Neural progenitor cell (in vitro differentiated cells): ENCODE results near the gene KLHL13.

ENCODE experiments used
- EZH2phosphoT487 ChIP-seq: fragments of 200-600 bp; sonication (generic); IDR thresholded peaks from 2 replicates; pipeline ENCODE4 v1.6.1; 2017; ENCODE audit warnings: antibody characterized with exemption
- TF ChIP-seq, protein P1 (sequence below): fragments of 200-600 bp; sonication (generic); IDR thresholded peaks from 2 replicates; pipeline ENCODE4 v1.5.1; 2017; ENCODE audit warnings: antibody characterized with exemption, mild to moderate bottlenecking

DNA sequence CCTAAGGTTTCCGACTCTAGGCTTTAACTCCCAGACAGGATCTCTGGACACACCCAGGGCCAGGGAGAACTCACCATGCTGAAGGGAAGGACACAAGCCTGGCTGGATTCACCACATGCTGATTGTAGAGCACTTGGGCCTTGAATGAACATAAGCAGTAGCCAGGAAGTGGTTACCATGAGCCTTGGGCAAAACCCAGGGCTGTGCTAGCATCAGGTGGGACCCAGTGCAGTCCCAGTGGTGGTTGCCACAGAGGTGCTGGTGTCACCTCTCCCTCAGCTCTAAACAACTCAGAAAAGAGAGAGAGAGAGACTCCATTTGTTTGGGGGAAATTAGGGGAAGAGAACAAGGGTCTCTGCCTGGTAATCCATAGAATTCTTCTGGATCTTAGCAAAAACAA lies 77.0 kb downstream of the KLHL13 start:
- TF ChIP-seq, protein P1, sequence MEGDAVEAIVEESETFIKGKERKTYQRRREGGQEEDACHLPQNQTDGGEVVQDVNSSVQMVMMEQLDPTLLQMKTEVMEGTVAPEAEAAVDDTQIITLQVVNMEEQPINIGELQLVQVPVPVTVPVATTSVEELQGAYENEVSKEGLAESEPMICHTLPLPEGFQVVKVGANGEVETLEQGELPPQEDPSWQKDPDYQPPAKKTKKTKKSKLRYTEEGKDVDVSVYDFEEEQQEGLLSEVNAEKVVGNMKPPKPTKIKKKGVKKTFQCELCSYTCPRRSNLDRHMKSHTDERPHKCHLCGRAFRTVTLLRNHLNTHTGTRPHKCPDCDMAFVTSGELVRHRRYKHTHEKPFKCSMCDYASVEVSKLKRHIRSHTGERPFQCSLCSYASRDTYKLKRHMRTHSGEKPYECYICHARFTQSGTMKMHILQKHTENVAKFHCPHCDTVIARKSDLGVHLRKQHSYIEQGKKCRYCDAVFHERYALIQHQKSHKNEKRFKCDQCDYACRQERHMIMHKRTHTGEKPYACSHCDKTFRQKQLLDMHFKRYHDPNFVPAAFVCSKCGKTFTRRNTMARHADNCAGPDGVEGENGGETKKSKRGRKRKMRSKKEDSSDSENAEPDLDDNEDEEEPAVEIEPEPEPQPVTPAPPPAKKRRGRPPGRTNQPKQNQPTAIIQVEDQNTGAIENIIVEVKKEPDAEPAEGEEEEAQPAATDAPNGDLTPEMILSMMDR: no peak
- no peak for TF ChIP-seq EZH2phosphoT487
